GM12874 (cell line): ENCODE measurements around the gene CSMD2.

Source experiments
- CTCF ChIP-seq: IDR thresholded peaks from 2 replicates; pipeline ENCODE4 v1.5.1; 2011; ENCODE audit warnings: low read depth, mild to moderate bottlenecking, control low read depth, low read length, moderate library complexity; ENCODE audit not compliant: insufficient read depth

The CSMD2 gene

DNA sequence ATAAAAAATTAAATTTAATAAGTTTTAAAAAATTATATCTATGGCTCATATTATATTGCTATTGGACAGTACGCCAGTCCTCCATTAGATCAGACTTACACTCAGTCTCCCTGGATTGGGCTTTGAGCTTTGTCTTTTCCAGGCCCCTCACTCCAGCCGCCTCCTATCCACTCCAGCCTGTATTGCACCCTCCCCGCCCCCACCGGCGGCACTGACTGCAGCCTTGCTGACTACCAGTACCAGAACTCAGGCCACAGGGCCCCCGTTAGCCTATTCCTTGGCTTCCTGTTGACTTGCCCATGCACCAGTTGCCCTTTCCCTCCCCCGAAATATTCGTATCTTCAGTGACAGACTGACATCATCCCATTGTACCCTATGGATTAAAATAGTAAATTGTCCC is 127.9 kb downstream of the CSMD2 start:
- TF ChIP-seq CTCF = no peak

DNA sequence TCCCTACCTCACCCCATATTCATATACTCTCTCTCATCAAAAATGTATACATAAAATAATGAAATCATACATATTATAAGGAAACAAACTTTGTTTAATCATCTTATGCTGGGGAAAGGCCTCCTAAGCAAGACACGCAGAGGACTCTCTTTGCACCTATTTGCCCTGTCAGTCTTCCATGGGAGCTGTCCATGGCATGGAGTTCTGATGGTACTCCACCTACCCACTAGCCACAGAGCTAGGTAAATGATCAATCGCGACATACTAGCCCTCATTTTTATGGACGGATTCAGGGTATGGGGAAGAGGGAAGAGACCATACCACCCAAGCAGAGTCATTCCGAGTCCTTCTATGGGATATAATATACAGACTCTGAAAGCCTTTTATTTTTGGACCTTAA is 131.0 kb downstream of the CSMD2 start:
- TF ChIP-seq CTCF = no peak

- TF ChIP-seq CTCF = no peak
These were observed 135.1 kb downstream of the CSMD2 start for GRCh38 chr1:34029954-34030353.

- TF ChIP-seq CTCF = no peak
These were observed 135.5 kb downstream of the CSMD2 start for GRCh38 chr1:34029515-34029914.

- no peak for TF ChIP-seq CTCF
These were observed 136.5 kb downstream of the CSMD2 start for GRCh38 chr1:34028381-34029055.

- TF ChIP-seq CTCF = no peak
These were observed 139.4 kb downstream of the CSMD2 start for GRCh38 chr1:34025675-34026074.

- no peak for TF ChIP-seq CTCF
These were observed 140.5 kb downstream of the CSMD2 start for GRCh38 chr1:34024485-34024884.
